MM.1S (cell line): ENCODE measurements around the gene BCL6.

Experiments
- CTCF ChIP-seq: fragments of 300-600 bp; sonication (generic); IDR thresholded peaks from 2 replicates; pipeline ENCODE4 v1.5.1; 2016; ENCODE audit warnings: antibody characterized with exemption, low read length, mixed read lengths
- EZH2 ChIP-seq: fragments of 300-600 bp; sonication (generic); optimal IDR thresholded peaks from 2 replicates; pipeline ENCODE3; 2017; ENCODE audit warnings: low read depth, mild to moderate bottlenecking, antibody characterized with exemption, low read length, mixed read lengths
- EZH2phosphoT487 ChIP-seq: fragments of 300-600 bp; sonication (generic); IDR thresholded peaks from 2 replicates; pipeline ENCODE4 v1.6.1; 2018; ENCODE audit warnings: antibody characterized with exemption, low read length

GRCh38 chr3:187720337-187720670 is 25.0 kb downstream of the BCL6 start:
- TF ChIP-seq EZH2 (no peak), CTCF (no peak), EZH2phosphoT487 (no peak)
